ENCODE results near the gene SCYL2.

GRCh38 chr12:100225491-100225890, 41.5 kb upstream of the SCYL2 start:
- TF ChIP-seq POLR2A (IDR thresholded peaks at IDR 0.05) (no peak), EP300 (IDR thresholded peaks at IDR 0.05) (no peak)
- TF ChIP-seq, protein P1, sequence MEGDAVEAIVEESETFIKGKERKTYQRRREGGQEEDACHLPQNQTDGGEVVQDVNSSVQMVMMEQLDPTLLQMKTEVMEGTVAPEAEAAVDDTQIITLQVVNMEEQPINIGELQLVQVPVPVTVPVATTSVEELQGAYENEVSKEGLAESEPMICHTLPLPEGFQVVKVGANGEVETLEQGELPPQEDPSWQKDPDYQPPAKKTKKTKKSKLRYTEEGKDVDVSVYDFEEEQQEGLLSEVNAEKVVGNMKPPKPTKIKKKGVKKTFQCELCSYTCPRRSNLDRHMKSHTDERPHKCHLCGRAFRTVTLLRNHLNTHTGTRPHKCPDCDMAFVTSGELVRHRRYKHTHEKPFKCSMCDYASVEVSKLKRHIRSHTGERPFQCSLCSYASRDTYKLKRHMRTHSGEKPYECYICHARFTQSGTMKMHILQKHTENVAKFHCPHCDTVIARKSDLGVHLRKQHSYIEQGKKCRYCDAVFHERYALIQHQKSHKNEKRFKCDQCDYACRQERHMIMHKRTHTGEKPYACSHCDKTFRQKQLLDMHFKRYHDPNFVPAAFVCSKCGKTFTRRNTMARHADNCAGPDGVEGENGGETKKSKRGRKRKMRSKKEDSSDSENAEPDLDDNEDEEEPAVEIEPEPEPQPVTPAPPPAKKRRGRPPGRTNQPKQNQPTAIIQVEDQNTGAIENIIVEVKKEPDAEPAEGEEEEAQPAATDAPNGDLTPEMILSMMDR (IDR thresholded peaks at IDR 0.05) = no peak

Data from ovary (tissue), 3 donors.